HEK293 (cell line): ENCODE data around the gene ZDHHC14.

Experiments used
- CTCF ChIA-PET: fragments of 350-600 bp; formaldehyde crosslinking; extraction: SDS; loops from one replicate; lab custom pipeline; 2021; ENCODE audit warnings: antibody characterized with exemption; lab: Yijun Ruan, JAX
- POLR2A ChIA-PET: fragments of 300-600 bp; formaldehyde crosslinking; extraction: SDS; loops from one replicate; lab custom pipeline; 2020; ENCODE audit warnings: antibody characterized with exemption, inconsistent platforms; lab: Yijun Ruan, JAX
- H3K27ac ChIP-seq: fragments of 200-500 bp; sonication (Bioruptor generic); 2 replicates; pipeline ENCODE4 v1.5.1; 2014; ENCODE audit warnings: low read depth, low read length, control low read depth, inconsistent platforms; ENCODE audit errors: extremely low read depth
- H3K36me3 ChIP-seq, 2 experiments: fragments of 200-500 bp in 1 of 2; sonication (Bioruptor generic) in 1 of 2; 1 replicate in 1 of 2; 2 replicates in 1 of 2; pipeline ENCODE4 v1.5.1; 2014 to 2017; ENCODE audit warnings: inconsistent platforms in 2 of 2, low read length in 2 of 2; ENCODE audit not compliant: control insufficient read depth in 2 of 2, insufficient read depth in 1 of 2
- H3K4me1 ChIP-seq: fragments of 200-500 bp; sonication (Bioruptor generic); 2 replicates; pipeline ENCODE4 v1.5.1; 2014; ENCODE audit warnings: mild to moderate bottlenecking, low read length, inconsistent platforms; ENCODE audit not compliant: control insufficient read depth, insufficient read depth
- H3K4me3 ChIP-seq: 2 replicates; pipeline ENCODE4 v1.5.1; 2011; ENCODE audit warnings: low read depth, mild to moderate bottlenecking, control low read depth, low read length, moderate library complexity
- H3K9me3 ChIP-seq: fragments of 200-500 bp; sonication (Bioruptor generic); 2 replicates; pipeline ENCODE4 v1.5.1; 2014; ENCODE audit warnings: low read depth, low read length, inconsistent platforms; ENCODE audit not compliant: control insufficient read depth, insufficient read depth
- GLI4 ChIP-seq: fragments of 450-650 bp; formaldehyde crosslinking; IDR thresholded peaks from 2 replicates; pipeline ENCODE4 v1.5.1; 2016; ENCODE audit warnings: missing biosample characterization, missing genetic modification characterization
- HOXA7 ChIP-seq: sonication (generic); formaldehyde crosslinking; IDR thresholded peaks from 2 replicates; pipeline ENCODE4 v1.8.1; 2022; ENCODE audit warnings: missing genetic modification reagents, borderline replicate concordance
- SALL2 ChIP-seq: fragments of 450-650 bp; formaldehyde crosslinking; IDR thresholded peaks from 2 replicates; pipeline ENCODE4 v1.5.0; 2017; ENCODE audit warnings: missing biosample characterization, mild to moderate bottlenecking, missing genetic modification characterization, borderline replicate concordance
- YY1 ChIP-seq: fragments of 450-650 bp; formaldehyde crosslinking; IDR thresholded peaks from 2 replicates; pipeline ENCODE4 v1.5.1; 2018; ENCODE audit warnings: missing biosample characterization, missing genetic modification characterization
- ZBTB1 ChIP-seq: fragments of 450-650 bp; formaldehyde crosslinking; IDR thresholded peaks from 2 replicates; pipeline ENCODE4 v1.5.1; 2016; ENCODE audit warnings: missing biosample characterization, missing genetic modification characterization
- ZBTB21 ChIP-seq: fragments of 450-650 bp; formaldehyde crosslinking; IDR thresholded peaks from 2 replicates; pipeline ENCODE4 v1.5.1; 2017; ENCODE audit warnings: missing biosample characterization, missing genetic modification characterization
- ZBTB26 ChIP-seq: fragments of 450-650 bp; formaldehyde crosslinking; optimal IDR thresholded peaks from 2 replicates; pipeline ENCODE3; 2016; ENCODE audit warnings: missing biosample characterization, mild to moderate bottlenecking, missing genetic modification characterization
- ZIC2 ChIP-seq: fragments of 450-650 bp; formaldehyde crosslinking; IDR thresholded peaks from 2 replicates; pipeline ENCODE4 v1.5.1; 2016; ENCODE audit warnings: missing biosample characterization, missing genetic modification characterization
- ZNF121 ChIP-seq: fragments of 450-650 bp; formaldehyde crosslinking; IDR thresholded peaks from 2 replicates; pipeline ENCODE4 v1.5.1; 2016; ENCODE audit warnings: missing biosample characterization, missing genetic modification characterization
- ZNF132 ChIP-seq: fragments of 450-650 bp; formaldehyde crosslinking; IDR thresholded peaks from 2 replicates; pipeline ENCODE4 v1.5.1; 2017; ENCODE audit warnings: missing biosample characterization, missing genetic modification characterization, borderline replicate concordance
- ZNF19 ChIP-seq: fragments of 450-650 bp; formaldehyde crosslinking; IDR thresholded peaks from 2 replicates; pipeline ENCODE4; 2016; ENCODE audit warnings: missing biosample characterization, missing genetic modification characterization, low read depth
- ZNF521 ChIP-seq: fragments of 450-650 bp; formaldehyde crosslinking; IDR thresholded peaks from 2 replicates; pipeline ENCODE4 v1.5.1; 2017; ENCODE audit warnings: missing biosample characterization, mild to moderate bottlenecking, missing genetic modification characterization
- ZSCAN4 ChIP-seq: fragments of 450-650 bp; formaldehyde crosslinking; IDR thresholded peaks from 2 replicates; pipeline ENCODE4 v1.5.1; 2017; ENCODE audit warnings: missing biosample characterization, missing genetic modification characterization
- TF ChIP-seq, protein P1 (sequence below): fragments of 450-650 bp; formaldehyde crosslinking; IDR thresholded peaks from 2 replicates; pipeline ENCODE4 v1.5.1; 2016; ENCODE audit warnings: missing biosample characterization, missing genetic modification characterization, borderline replicate concordance
- TF ChIP-seq, protein P2 (sequence below): fragments of 450-650 bp; formaldehyde crosslinking; IDR thresholded peaks from 2 replicates; pipeline ENCODE4 v1.5.1; 2016; ENCODE audit warnings: missing biosample characterization, missing genetic modification characterization
- TF ChIP-seq, protein P3 (sequence below): fragments of 450-650 bp; formaldehyde crosslinking; IDR thresholded peaks from 2 replicates; pipeline ENCODE4 v1.5.1; 2016; ENCODE audit warnings: missing biosample characterization, missing genetic modification characterization

Gene ZDHHC14

GRCh38 chr6:157683707-157684106, 302.7 kb downstream of the ZDHHC14 start:
- TF ChIP-seq ZNF521 (tag by site-specific recombination) (no peak), ZNF19 (tag by site-specific recombination) (no peak), HOXA7 (CRISPR knock-in tag) (no peak), ZBTB26 (tag by site-specific recombination) (no peak), ZIC2 (tag by site-specific recombination) (no peak), ZBTB21 (tag by site-specific recombination) (no peak), YY1 (tag by site-specific recombination) (no peak), ZBTB1 (no peak)
- TF ChIP-seq, protein P1, sequence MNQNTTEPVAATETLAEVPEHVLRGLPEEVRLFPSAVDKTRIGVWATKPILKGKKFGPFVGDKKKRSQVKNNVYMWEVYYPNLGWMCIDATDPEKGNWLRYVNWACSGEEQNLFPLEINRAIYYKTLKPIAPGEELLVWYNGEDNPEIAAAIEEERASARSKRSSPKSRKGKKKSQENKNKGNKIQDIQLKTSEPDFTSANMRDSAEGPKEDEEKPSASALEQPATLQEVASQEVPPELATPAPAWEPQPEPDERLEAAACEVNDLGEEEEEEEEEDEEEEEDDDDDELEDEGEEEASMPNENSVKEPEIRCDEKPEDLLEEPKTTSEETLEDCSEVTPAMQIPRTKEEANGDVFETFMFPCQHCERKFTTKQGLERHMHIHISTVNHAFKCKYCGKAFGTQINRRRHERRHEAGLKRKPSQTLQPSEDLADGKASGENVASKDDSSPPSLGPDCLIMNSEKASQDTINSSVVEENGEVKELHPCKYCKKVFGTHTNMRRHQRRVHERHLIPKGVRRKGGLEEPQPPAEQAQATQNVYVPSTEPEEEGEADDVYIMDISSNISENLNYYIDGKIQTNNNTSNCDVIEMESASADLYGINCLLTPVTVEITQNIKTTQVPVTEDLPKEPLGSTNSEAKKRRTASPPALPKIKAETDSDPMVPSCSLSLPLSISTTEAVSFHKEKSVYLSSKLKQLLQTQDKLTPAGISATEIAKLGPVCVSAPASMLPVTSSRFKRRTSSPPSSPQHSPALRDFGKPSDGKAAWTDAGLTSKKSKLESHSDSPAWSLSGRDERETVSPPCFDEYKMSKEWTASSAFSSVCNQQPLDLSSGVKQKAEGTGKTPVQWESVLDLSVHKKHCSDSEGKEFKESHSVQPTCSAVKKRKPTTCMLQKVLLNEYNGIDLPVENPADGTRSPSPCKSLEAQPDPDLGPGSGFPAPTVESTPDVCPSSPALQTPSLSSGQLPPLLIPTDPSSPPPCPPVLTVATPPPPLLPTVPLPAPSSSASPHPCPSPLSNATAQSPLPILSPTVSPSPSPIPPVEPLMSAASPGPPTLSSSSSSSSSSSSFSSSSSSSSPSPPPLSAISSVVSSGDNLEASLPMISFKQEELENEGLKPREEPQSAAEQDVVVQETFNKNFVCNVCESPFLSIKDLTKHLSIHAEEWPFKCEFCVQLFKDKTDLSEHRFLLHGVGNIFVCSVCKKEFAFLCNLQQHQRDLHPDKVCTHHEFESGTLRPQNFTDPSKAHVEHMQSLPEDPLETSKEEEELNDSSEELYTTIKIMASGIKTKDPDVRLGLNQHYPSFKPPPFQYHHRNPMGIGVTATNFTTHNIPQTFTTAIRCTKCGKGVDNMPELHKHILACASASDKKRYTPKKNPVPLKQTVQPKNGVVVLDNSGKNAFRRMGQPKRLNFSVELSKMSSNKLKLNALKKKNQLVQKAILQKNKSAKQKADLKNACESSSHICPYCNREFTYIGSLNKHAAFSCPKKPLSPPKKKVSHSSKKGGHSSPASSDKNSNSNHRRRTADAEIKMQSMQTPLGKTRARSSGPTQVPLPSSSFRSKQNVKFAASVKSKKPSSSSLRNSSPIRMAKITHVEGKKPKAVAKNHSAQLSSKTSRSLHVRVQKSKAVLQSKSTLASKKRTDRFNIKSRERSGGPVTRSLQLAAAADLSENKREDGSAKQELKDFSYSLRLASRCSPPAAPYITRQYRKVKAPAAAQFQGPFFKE (tag by site-specific recombination), result no peak
- TF ChIP-seq, protein P2, sequence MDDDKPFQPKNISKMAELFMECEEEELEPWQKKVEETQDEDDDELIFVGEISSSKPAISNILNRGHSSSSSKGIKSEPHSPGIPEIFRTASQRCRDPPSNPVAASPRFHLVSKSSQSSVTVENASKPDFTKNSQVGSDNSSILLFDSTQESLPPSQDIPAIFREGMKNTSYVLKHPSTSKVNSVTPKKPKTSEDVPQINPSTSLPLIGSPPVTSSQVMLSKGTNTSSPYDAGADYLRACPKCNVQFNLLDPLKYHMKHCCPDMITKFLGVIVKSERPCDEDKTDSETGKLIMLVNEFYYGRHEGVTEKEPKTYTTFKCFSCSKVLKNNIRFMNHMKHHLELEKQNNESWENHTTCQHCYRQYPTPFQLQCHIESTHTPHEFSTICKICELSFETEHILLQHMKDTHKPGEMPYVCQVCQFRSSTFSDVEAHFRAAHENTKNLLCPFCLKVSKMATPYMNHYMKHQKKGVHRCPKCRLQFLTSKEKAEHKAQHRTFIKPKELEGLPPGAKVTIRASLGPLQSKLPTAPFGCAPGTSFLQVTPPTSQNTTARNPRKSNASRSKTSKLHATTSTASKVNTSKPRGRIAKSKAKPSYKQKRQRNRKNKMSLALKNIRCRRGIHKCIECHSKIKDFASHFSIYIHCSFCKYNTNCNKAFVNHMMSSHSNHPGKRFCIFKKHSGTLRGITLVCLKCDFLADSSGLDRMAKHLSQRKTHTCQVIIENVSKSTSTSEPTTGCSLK (tag by site-specific recombination), result no peak
- TF ChIP-seq, protein P3, sequence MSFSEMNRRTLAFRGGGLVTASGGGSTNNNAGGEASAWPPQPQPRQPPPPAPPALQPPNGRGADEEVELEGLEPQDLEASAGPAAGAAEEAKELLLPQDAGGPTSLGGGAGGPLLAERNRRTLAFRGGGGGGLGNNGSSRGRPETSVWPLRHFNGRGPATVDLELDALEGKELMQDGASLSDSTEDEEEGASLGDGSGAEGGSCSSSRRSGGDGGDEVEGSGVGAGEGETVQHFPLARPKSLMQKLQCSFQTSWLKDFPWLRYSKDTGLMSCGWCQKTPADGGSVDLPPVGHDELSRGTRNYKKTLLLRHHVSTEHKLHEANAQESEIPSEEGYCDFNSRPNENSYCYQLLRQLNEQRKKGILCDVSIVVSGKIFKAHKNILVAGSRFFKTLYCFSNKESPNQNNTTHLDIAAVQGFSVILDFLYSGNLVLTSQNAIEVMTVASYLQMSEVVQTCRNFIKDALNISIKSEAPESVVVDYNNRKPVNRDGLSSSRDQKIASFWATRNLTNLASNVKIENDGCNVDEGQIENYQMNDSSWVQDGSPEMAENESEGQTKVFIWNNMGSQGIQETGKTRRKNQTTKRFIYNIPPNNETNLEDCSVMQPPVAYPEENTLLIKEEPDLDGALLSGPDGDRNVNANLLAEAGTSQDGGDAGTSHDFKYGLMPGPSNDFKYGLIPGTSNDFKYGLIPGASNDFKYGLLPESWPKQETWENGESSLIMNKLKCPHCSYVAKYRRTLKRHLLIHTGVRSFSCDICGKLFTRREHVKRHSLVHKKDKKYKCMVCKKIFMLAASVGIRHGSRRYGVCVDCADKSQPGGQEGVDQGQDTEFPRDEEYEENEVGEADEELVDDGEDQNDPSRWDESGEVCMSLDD (tag by site-specific recombination), result no peak
- CTCF ChIA-PET, result interaction anchor here (0.7 to 1.8 kb wide), 2 partner anchors 73 to 752 kb away, joined by 4 to 6 read pairs; no protein-coding TSS in a partner anchor
- POLR2A ChIA-PET, result no interaction called here
- Histone ChIP-seq H3K4me3 (no peak overlapping the region), H3K4me1 (no peaks in the 10 kb centered on the region), H3K9me3 (no peaks in the 10 kb centered on the region), H3K36me3 (no peaks in the 10 kb centered on the region), H3K27ac (no peak overlapping the region)

DNA sequence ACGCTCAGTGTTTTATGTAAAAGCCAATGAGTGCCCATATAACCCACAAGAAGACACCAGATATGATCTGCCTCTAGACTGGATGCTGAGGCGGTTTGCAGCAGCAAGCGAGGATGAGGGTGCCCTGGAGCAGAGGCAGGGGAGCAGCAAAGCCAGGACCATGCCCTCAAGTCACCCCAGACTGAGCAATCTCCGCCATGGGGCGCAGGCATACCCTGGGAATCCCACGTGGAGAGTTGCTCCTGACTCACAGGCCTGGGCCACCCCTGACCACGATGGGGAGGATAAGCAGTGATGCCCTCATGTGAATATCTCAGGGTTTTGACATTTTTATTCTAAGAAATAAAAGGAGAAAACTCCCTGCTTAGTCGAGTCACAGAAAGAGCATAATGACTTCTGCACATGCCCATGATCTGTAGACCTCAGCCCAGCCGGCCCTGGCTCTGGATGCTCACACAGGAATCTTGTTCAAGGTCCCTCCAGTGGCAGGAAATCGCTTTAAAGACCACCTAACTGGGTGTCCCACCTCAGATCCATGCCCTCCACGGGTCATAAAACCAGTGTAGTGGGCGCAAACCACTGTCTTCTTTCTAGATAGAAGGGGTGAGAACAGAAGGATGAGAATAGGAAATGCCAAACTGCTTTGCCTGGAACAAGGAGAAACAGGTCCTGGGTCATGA, 303.8 kb downstream of the ZDHHC14 start:
- no peaks in the 10 kb centered on the region for H3K36me3 ChIP-seq
- H3K4me1 ChIP-seq, result no peaks in the 10 kb centered on the region
- no peak overlapping the region for H3K4me3 ChIP-seq
- H3K9me3 ChIP-seq, result no peaks in the 10 kb centered on the region
- CTCF ChIA-PET, result interaction anchor here (0.5 to 0.7 kb wide), 3 partner anchors 30 to 440 kb away, joined by 3 read pairs; no protein-coding TSS in a partner anchor
- POLR2A ChIA-PET, result no interaction called here
- no peak overlapping the region for H3K27ac ChIP-seq
- TF ChIP-seq GLI4 (tag by site-specific recombination), result no peak
- no peak for TF ChIP-seq ZNF121 (tag by site-specific recombination)
- TF ChIP-seq ZSCAN4 (tag by site-specific recombination), result no peak
- no peak for TF ChIP-seq SALL2 (tag by site-specific recombination)
- TF ChIP-seq ZNF132, result no peak
